Measurements from ENCODE around the gene NFATC2.
"Not testable (repeated sequence)": the region's sequence is repeated elsewhere in the genome, so short reads cannot be mapped to it uniquely, and the experiment has no call there.

Gene NFATC2

GRCh38 chr20:51345601-51346101 is 196.9 kb downstream of the NFATC2 start:
- H3K4me3 ChIP-seq (replicated peaks; ENCODE audit: insufficient read depth, low read length): no peak overlapping the region
- H3K27ac ChIP-seq (replicated peaks): no peak overlapping the region
- no peaks in the 10 kb centered on the region for H3K27me3 ChIP-seq (ENCODE audit: insufficient read depth, poor library complexity, severe bottlenecking)
- peak in 1 of 2 experiments; percentile 40 for DNase-seq (ENCODE audit: low read depth in 1 of 2, low spot score in 1 of 2)
- TF ChIP-seq SPI1 (IDR thresholded peaks at IDR 0.05; ENCODE audit: borderline replicate concordance, low read depth): no peak
- no peak for TF ChIP-seq GABPA (IDR thresholded peaks at IDR 0.05; ENCODE audit: low read depth)
- no peak for TF ChIP-seq POLR2AphosphoS5 (IDR thresholded peaks at IDR 0.05; ENCODE audit: low read depth)
- no peak for TF ChIP-seq REST (IDR thresholded peaks at IDR 0.05; ENCODE audit: insufficient replicate concordance, low read depth)
- TF ChIP-seq CTCF (IDR thresholded peaks at IDR 0.05; ENCODE audit: insufficient read depth, low read length): no peak

- not testable (repeated sequence) for H3K4me3 ChIP-seq (replicated peaks; ENCODE audit: insufficient read depth, low read length); H3K27ac ChIP-seq (replicated peaks); H3K27me3 ChIP-seq (ENCODE audit: insufficient read depth, poor library complexity, severe bottlenecking); DNase-seq (ENCODE audit: low read depth in 1 of 2, low spot score in 1 of 2)
Observed at GRCh38 chr20:51343802-51344201, 198.7 kb downstream of the NFATC2 start.

GRCh38 chr20:51342510-51343236 is 199.8 kb downstream of the NFATC2 start:
- no peak for DNase-seq (ENCODE audit: low read depth in 1 of 2, low spot score in 1 of 2)
- Histone ChIP-seq H3K27ac (replicated peaks) (no peak overlapping the region), H3K4me3 (replicated peaks; ENCODE audit: insufficient read depth, low read length) (no peak overlapping the region), H3K27me3 (ENCODE audit: insufficient read depth, poor library complexity, severe bottlenecking) (no peaks in the 10 kb centered on the region)
- TF ChIP-seq GABPA (IDR thresholded peaks at IDR 0.05; ENCODE audit: low read depth) (no peak), CTCF (IDR thresholded peaks at IDR 0.05; ENCODE audit: insufficient read depth, low read length) (no peak), SPI1 (IDR thresholded peaks at IDR 0.05; ENCODE audit: borderline replicate concordance, low read depth) (no peak), POLR2AphosphoS5 (IDR thresholded peaks at IDR 0.05; ENCODE audit: low read depth) (no peak), REST (IDR thresholded peaks at IDR 0.05; ENCODE audit: insufficient replicate concordance, low read depth) (no peak)

- no peak overlapping the region for H3K27ac ChIP-seq (replicated peaks)
Observed at GRCh38 chr20:51341581-51341980, 200.9 kb downstream of the NFATC2 start.

More at GRCh38 chr20:51341581-51341980, 200.9 kb downstream of the NFATC2 start:
- no peaks in the 10 kb centered on the region for H3K27me3 ChIP-seq (ENCODE audit: insufficient read depth, poor library complexity, severe bottlenecking)
- H3K4me3 ChIP-seq (replicated peaks; ENCODE audit: insufficient read depth, low read length): no peak overlapping the region
- no peak for DNase-seq (ENCODE audit: low read depth in 1 of 2, low spot score in 1 of 2)
- TF ChIP-seq GABPA (IDR thresholded peaks at IDR 0.05; ENCODE audit: low read depth) (no peak), SPI1 (IDR thresholded peaks at IDR 0.05; ENCODE audit: borderline replicate concordance, low read depth) (no peak), POLR2AphosphoS5 (IDR thresholded peaks at IDR 0.05; ENCODE audit: low read depth) (no peak), CTCF (IDR thresholded peaks at IDR 0.05; ENCODE audit: insufficient read depth, low read length) (no peak), REST (IDR thresholded peaks at IDR 0.05; ENCODE audit: insufficient replicate concordance, low read depth) (no peak)

Data from HL-60 (cell line).